Measurements from ENCODE around the gene USP36. TPM values are rescaled to one million over a fixed set of nuclear protein-coding genes. Genes with fewer than 3 reads are reported as not detected.

Gene USP36
- total and polyA plus RNA-seq, 9 of the 15 experiments (the other 6 are each of a cell fraction or from before 2014, with no cell fraction given), result 6.4 to 72.8 (median 22.5) TPM

DNA sequence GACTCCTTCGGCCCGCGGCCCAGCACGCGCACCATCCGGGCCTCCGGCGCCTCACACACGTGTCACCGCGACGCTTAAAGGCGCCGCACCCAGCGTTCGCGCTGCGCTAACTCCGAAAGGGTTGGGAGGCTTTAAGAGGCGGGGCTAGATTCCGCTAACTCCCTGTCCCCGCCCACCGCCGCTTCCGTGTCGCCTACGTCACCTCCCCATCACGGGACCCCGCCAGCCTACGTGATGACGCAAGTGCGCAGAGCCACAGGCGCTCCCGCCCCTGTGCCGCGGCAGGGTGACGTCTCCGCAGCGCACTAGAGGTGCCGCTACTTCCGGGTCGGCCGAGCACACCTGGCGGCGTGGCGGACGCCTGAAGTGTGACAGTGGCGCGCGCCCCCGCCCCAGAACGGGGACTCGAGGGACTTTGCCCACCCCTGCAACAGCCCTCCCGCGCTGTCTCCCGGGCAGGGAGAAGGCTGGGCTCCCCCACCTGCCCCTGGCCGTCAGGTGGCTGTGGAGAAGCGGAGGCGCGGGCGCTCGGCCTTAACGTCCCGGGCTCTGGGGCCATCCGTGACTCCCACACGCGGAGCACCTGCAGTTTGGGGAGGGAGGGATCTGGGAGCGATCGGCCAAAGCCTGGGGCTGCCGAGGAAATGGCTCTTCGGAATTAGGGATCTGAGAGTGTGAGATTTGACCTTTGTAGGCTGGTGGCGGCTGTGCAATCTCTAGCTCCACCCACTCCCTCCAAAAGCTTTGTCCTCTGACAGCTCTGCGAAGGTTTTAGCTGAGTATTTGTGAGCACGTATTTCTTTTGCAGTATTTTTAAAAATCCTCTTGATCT is at the start of gene USP36 (continued):
- no peak for TF ChIP-seq RERE (CRISPR knock-in tag; IDR thresholded peaks at IDR 0.05; ENCODE audit: borderline replicate concordance)
- TF ChIP-seq ZNF324 (CRISPR knock-in tag; IDR thresholded peaks at IDR 0.05), result peak; percentile 48; the same call in 1 of the 2 replicates
- peak; percentile 90 for TF ChIP-seq MTA1 (IDR thresholded peaks at IDR 0.05; ENCODE audit: borderline replicate concordance)
- no peak for TF ChIP-seq DACH1 (IDR thresholded peaks at IDR 0.05; ENCODE audit: partially characterized antibody)
- no peak for TF ChIP-seq CBX1 (IDR thresholded peaks at IDR 0.05; ENCODE audit: low read depth)
- no peak for TF ChIP-seq ZBTB26 (CRISPR knock-in tag; IDR thresholded peaks at IDR 0.05)
- TF ChIP-seq LARP7 (IDR thresholded peaks at IDR 0.05), result no peak
- no peak for TF ChIP-seq SMARCE1 (IDR thresholded peaks at IDR 0.05)
- TF ChIP-seq THRB (CRISPR knock-in tag; conservative IDR thresholded peaks at IDR 0.05), result 0 out of 2 replicates have a peak, but pooled peaks have one; percentile 20
- TF ChIP-seq ZNF212 (CRISPR knock-in tag; IDR thresholded peaks at IDR 0.05), result 0 out of 2 replicates have a peak, but pooled peaks have one; percentile 70
- TF ChIP-seq NCOR1 (IDR thresholded peaks at IDR 0.05), result no peak; the same call in 1 of the 2 replicates
- TF ChIP-seq, protein P1, sequence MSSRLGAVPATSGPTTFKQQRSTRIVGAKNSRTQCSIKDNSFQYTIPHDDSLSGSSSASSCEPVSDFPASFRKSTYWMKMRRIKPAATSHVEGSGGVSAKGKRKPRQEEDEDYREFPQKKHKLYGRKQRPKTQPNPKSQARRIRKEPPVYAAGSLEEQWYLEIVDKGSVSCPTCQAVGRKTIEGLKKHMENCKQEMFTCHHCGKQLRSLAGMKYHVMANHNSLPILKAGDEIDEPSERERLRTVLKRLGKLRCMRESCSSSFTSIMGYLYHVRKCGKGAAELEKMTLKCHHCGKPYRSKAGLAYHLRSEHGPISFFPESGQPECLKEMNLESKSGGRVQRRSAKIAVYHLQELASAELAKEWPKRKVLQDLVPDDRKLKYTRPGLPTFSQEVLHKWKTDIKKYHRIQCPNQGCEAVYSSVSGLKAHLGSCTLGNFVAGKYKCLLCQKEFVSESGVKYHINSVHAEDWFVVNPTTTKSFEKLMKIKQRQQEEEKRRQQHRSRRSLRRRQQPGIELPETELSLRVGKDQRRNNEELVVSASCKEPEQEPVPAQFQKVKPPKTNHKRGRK (tag; IDR thresholded peaks at IDR 0.05), result no peak
- peak; percentile 91 for TF ChIP-seq MAX (CRISPR knock-in tag; IDR thresholded peaks at IDR 0.05)
- TF ChIP-seq ZC3H4 (CRISPR knock-in tag; IDR thresholded peaks at IDR 0.05; ENCODE audit: borderline replicate concordance), result peak; percentile 45; the same call in 1 of the 2 replicates
- TF ChIP-seq, protein P2, sequence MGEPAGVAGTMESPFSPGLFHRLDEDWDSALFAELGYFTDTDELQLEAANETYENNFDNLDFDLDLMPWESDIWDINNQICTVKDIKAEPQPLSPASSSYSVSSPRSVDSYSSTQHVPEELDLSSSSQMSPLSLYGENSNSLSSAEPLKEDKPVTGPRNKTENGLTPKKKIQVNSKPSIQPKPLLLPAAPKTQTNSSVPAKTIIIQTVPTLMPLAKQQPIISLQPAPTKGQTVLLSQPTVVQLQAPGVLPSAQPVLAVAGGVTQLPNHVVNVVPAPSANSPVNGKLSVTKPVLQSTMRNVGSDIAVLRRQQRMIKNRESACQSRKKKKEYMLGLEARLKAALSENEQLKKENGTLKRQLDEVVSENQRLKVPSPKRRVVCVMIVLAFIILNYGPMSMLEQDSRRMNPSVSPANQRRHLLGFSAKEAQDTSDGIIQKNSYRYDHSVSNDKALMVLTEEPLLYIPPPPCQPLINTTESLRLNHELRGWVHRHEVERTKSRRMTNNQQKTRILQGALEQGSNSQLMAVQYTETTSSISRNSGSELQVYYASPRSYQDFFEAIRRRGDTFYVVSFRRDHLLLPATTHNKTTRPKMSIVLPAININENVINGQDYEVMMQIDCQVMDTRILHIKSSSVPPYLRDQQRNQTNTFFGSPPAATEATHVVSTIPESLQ (CRISPR knock-in tag; IDR thresholded peaks at IDR 0.05), result 0 out of 2 replicates have a peak, but pooled peaks have one; percentile 59

Measured in K562 (cell line).